ENCODE measurements around the gene ISCU.

DNA sequence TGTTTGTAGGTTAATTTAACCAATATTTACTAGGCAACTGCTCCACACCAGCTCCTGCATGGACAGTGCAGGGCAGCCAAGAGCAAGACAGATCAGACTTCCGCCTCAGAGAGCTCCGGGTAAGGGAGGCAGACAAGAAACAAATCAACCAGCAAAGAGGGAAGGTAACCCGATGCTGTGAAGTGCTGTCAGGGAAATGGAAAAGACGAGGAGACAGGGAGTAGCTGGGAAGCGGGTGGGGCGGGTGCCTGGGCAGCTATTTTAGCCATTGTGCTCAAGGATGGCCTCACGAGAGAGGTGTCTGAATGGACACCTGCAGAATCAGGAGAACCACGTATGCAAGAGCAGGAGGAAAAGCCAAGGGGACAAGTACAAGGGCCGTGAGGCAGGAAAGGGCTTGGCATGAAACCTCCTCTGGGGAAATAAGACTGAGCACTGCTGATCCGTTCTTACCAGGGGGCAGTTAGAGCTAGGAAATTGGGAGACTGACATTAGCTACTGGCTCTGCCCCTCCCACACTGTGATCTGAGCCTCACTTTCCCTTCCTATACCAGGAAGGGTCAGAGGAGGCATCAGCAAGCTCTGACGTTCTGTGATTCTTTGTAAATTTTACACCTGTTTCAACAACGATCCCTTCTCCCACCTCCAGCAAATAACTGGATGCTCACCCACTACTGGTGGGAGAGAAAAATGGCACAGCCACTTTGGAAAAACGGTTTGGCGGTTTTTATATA lies 42.0 kb downstream of the ISCU start:
- TF ChIP-seq POLR2A (IDR thresholded peaks at IDR 0.05), result no peak
- TF ChIP-seq, protein P1, sequence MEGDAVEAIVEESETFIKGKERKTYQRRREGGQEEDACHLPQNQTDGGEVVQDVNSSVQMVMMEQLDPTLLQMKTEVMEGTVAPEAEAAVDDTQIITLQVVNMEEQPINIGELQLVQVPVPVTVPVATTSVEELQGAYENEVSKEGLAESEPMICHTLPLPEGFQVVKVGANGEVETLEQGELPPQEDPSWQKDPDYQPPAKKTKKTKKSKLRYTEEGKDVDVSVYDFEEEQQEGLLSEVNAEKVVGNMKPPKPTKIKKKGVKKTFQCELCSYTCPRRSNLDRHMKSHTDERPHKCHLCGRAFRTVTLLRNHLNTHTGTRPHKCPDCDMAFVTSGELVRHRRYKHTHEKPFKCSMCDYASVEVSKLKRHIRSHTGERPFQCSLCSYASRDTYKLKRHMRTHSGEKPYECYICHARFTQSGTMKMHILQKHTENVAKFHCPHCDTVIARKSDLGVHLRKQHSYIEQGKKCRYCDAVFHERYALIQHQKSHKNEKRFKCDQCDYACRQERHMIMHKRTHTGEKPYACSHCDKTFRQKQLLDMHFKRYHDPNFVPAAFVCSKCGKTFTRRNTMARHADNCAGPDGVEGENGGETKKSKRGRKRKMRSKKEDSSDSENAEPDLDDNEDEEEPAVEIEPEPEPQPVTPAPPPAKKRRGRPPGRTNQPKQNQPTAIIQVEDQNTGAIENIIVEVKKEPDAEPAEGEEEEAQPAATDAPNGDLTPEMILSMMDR (IDR thresholded peaks at IDR 0.05), result no peak
